Mesenteric fat pad (tissue), 1 donor: ENCODE measurements around the gene ZNF664. TPM values are rescaled to one million over a fixed set of nuclear protein-coding genes. Genes with fewer than 3 reads are reported as not detected.

Source experiments
- DNase-seq: peaks from one replicate; pipeline ENCODE4 v3.0.0-alpha.2; 2020; ENCODE audit warnings: low spot score
- total RNA-seq: library from RNA; stranded (reverse); fragmentation: NEBNext Ultra II Directional; extraction: Animal tissue kit (Norgen Biotek cat#: 25700); gene quantifications from one replicate; pipeline ENCODE4 v1.2.1, GENCODE V29; 2021
- donor health status: DM: yes; HTN: yes; CAD: no.

Gene ZNF664
- total RNA-seq, 1 donor from 2014 or later: 85.0 TPM

GRCh38 chr12:124055066-124055465 lies 82.1 kb downstream of the ZNF664 start:
- DNase-seq: no peak

- no peak for DNase-seq
These were observed 84.7 kb downstream of the ZNF664 start for GRCh38 chr12:124057691-124058090.

GRCh38 chr12:124059752-124060151 lies 86.7 kb downstream of the ZNF664 start:
- DNase-seq: no peak

Other genes starting within 250 kb of the ZNF664 start
- gene DNAH10, start 210.9 kb upstream of the ZNF664 start, total RNA-seq: 0.51 TPM
- gene CCDC92, start 384 bp upstream of the ZNF664 start, total RNA-seq: 68.7 TPM